ENCODE data around the gene ZNF460. TPM values are rescaled to one million over a fixed set of nuclear protein-coding genes. Genes with fewer than 3 reads are reported as not detected.
"Not testable (repeated sequence)": the region's sequence is repeated elsewhere in the genome, so short reads cannot be mapped to it uniquely, and the experiment has no call there.

Gene ZNF460
- polyA plus RNA-seq, 1 of the 3 experiments (the other 2 are of a cell fraction), result 2.4 TPM

DNA sequence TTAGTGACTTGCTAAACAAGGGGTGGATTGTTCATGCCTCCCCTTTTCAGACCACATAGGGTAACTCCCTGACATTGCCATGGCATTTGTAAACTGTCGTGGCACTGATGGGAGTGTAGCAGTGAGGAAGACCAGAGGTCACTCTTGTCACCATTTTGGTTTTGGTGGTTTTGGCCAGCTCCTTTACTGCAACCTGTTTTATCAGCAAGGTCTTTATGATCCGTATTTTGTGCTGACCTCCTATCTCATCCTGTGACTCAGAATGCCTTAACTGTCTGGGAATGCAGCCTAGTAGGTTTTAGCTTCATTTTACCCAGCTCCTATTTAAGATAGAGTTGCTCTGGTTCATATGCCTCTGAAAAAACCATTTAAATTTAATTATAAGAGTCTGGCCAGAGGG is 1.8 kb upstream of the ZNF460 start:
- H2AFZ ChIP-seq (ENCODE audit: low read depth); H3K4me3 ChIP-seq (ENCODE audit: low read depth in 2 of 2, low read length in 1 of 2); H3K9ac ChIP-seq; H3K36me3 ChIP-seq (replicated peaks in 1 of 2; ENCODE audit: control insufficient read depth in 1 of 2, insufficient read depth in 2 of 2, low read length in 1 of 2); POLR2A ChIA-PET; H3K4me2 ChIP-seq; H3K9me3 ChIP-seq; CTCF ChIA-PET; H3K4me1 ChIP-seq (ENCODE audit: control insufficient read depth in 1 of 2, insufficient read depth in 2 of 2, low read depth in 1 of 2, low read length in 1 of 2); DNase-seq; H3K9me2 ChIP-seq; H3F3A ChIP-seq (replicated peaks; ENCODE audit: insufficient read depth); H3K27me3 ChIP-seq (ENCODE audit: insufficient read depth): not testable (repeated sequence)
- Histone ChIP-seq H3K27ac (ENCODE audit: low read depth in 2 of 2, low read length in 1 of 2) (peak overlapping the region in 1 of 2 experiments; percentile 99; a peak in 2 of 4 replicates), H3K79me2 (ENCODE audit: insufficient read depth) (peaks cover 41% of the 10 kb centered on the region), H4K20me1 (ENCODE audit: insufficient read depth) (peaks cover 20% of the 10 kb centered on the region)
- WGBS (ENCODE audit: low lambda C conversion rate), result 58% methylated on average over 2 of the region's 2 CpGs
- peak; percentile 35; the same call in 1 of the 2 replicates for TF ChIP-seq TCF12 (IDR thresholded peaks at IDR 0.05)

DNA sequence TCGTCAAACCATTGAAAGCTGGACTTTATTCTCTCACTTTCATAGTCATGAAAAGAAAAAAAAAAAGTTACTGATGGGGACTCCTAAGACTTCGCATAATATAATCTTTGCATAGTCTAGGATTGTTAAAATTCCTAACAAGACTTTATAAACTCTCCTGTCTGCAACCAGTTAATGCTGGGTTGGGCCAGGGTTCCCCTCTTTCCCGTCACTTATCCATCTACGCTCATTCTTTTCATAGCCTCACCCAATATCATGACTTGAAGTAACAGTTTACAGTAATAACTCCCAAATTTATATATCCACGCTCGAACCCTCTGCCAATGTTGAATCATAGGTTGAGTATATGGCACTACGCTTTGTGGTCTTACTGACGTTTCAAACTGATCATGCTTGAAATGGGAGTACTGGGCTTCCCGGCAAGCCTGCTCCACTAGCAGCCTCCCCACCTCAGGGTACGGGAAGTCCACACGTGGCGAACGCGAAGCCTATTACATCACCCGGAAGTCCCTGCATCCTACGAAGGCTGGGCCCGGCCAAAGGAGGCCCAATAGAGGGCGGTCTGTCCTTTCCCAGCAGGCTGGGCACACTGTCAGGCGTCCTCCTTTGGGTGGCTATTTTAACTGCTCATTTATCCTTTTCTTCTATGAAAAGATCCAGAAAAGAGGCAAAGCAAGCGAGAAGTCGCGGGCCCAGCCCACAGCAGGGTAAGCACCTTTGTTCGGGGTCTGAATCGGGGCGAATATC is 694 bp upstream of the ZNF460 start:
- Histone ChIP-seq H3K27me3 (ENCODE audit: insufficient read depth) (no peaks in the 10 kb centered on the region), H3K4me2 (peak overlapping the region; percentile 94), H3K79me2 (ENCODE audit: insufficient read depth) (peaks cover 52% of the 10 kb centered on the region), H3K36me3 (replicated peaks in 1 of 2; ENCODE audit: control insufficient read depth in 1 of 2, insufficient read depth in 2 of 2, low read length in 1 of 2) (peaks cover 9 to 14% of the 10 kb centered on the region in 2 experiments), H4K20me1 (ENCODE audit: insufficient read depth) (peaks cover 29% of the 10 kb centered on the region), H3K27ac (ENCODE audit: low read depth in 2 of 2, low read length in 1 of 2) (peak overlapping the region; percentile 99), H3K9me3 (no peaks in the 10 kb centered on the region), H3F3A (replicated peaks; ENCODE audit: insufficient read depth) (peaks cover 8% of the 10 kb centered on the region), H3K9me2 (no peaks in the 10 kb centered on the region), H3K9ac (peak overlapping the region; percentile 95), H3K4me3 (ENCODE audit: low read depth in 2 of 2, low read length in 1 of 2) (peak overlapping the region; percentile 66 to 75), H3K4me1 (ENCODE audit: control insufficient read depth in 1 of 2, insufficient read depth in 2 of 2, low read depth in 1 of 2, low read length in 1 of 2) (peaks cover 0 to 9% of the 10 kb centered on the region in 2 experiments; a peak in 2 of 4 replicates), H2AFZ (ENCODE audit: low read depth) (peak overlapping the region; percentile 71)
- WGBS (ENCODE audit: low lambda C conversion rate), result 7% methylated on average over 25 of the region's 25 CpGs
- ChIA-PET POLR2A (no interaction called here), CTCF (no interaction called here)
- peak; percentile 90 for DNase-seq
- TF ChIP-seq TAF1 (IDR thresholded peaks at IDR 0.05; ENCODE audit: borderline replicate concordance, low read depth, low read length) (peak; percentile 59; the same call in 1 of the 2 replicates), FOSL2 (IDR thresholded peaks at IDR 0.05; ENCODE audit: borderline replicate concordance, low read depth) (no peak), JUND (IDR thresholded peaks at IDR 0.05) (no peak), SMC3 (IDR thresholded peaks at IDR 0.05; ENCODE audit: low read depth, low read length) (no peak), MXI1 (IDR thresholded peaks at IDR 0.05; ENCODE audit: low read depth, low read length) (peak; percentile 97), POLR2AphosphoS5 (IDR thresholded peaks at IDR 0.05; ENCODE audit: low read depth, low read length) (peak; percentile 92), ELF1 (IDR thresholded peaks at IDR 0.05) (peak; percentile 95), ZBTB33 (IDR thresholded peaks at IDR 0.05; ENCODE audit: borderline replicate concordance, low read depth) (0 out of 2 replicates have a peak, but pooled peaks have one; percentile 23), USF1 (IDR thresholded peaks at IDR 0.05; ENCODE audit: borderline replicate concordance, low read depth) (peak; percentile 72; the same call in 1 of the 2 replicates), GABPA (IDR thresholded peaks at IDR 0.05; ENCODE audit: low read depth) (peak; percentile 63), NRF1 (IDR thresholded peaks at IDR 0.05; ENCODE audit: low read depth, low read length) (no peak), RFX5 (IDR thresholded peaks at IDR 0.05; ENCODE audit: low read length) (no peak), CTCF (IDR thresholded peaks at IDR 0.05) (peak; percentile 46), RAD21 (IDR thresholded peaks at IDR 0.05; ENCODE audit: low read length) (0 out of 2 replicates have a peak, but pooled peaks have one; percentile 41), SIN3A (IDR thresholded peaks at IDR 0.05; ENCODE audit: borderline replicate concordance, low read depth, low read length) (peak; percentile 83; the same call in 1 of the 2 replicates), CHD2 (IDR thresholded peaks at IDR 0.05; ENCODE audit: low read length, partially characterized antibody) (peak; percentile 52), GATA2 (CRISPR knock-in tag; IDR thresholded peaks at IDR 0.05) (no peak), RCOR1 (IDR thresholded peaks at IDR 0.05; ENCODE audit: low read length) (peak; percentile 46; the same call in 1 of the 2 replicates)
- TF ChIP-seq, protein P1, sequence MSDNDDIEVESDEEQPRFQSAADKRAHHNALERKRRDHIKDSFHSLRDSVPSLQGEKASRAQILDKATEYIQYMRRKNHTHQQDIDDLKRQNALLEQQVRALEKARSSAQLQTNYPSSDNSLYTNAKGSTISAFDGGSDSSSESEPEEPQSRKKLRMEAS (IDR thresholded peaks at IDR 0.05; ENCODE audit: low read depth), result peak; percentile 100

All from SK-N-SH (cell line).